ENCODE measurements around the gene CERKL.

DNA sequence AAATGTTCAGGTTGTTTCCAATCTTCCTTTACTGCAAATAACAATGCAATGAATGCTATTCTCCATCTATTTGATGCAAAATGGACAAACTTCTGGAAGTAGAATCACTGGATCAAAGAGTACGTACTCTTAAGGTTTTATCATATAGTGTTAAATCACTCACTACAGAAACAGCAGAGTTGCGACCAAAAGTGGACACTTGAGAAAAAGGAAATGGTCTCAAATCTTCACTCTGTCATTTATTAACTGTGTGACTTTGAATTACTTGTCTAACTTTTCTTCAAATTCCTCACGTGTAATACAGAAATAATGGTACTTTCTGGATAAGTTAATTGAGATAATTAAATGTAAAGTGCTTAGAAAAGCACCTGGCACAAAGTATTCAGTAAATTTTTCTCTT, 78.1 kb downstream of the CERKL start:
- TF ChIP-seq, protein P1, sequence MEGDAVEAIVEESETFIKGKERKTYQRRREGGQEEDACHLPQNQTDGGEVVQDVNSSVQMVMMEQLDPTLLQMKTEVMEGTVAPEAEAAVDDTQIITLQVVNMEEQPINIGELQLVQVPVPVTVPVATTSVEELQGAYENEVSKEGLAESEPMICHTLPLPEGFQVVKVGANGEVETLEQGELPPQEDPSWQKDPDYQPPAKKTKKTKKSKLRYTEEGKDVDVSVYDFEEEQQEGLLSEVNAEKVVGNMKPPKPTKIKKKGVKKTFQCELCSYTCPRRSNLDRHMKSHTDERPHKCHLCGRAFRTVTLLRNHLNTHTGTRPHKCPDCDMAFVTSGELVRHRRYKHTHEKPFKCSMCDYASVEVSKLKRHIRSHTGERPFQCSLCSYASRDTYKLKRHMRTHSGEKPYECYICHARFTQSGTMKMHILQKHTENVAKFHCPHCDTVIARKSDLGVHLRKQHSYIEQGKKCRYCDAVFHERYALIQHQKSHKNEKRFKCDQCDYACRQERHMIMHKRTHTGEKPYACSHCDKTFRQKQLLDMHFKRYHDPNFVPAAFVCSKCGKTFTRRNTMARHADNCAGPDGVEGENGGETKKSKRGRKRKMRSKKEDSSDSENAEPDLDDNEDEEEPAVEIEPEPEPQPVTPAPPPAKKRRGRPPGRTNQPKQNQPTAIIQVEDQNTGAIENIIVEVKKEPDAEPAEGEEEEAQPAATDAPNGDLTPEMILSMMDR (IDR thresholded peaks at IDR 0.05; ENCODE audit: low read length): no peak
- no peak for TF ChIP-seq EZH2 (IDR thresholded peaks at IDR 0.05; ENCODE audit: borderline replicate concordance, low read length)

All from OCI-LY1 (cell line).